ENCODE measurements around the gene CDC42BPA. TPM values are rescaled to one million over a fixed set of nuclear protein-coding genes. Genes with fewer than 3 reads are reported as not detected.

The CDC42BPA gene
- total and polyA plus RNA-seq, 9 of the 15 experiments (the other 6 are each of a cell fraction or from before 2014, with no cell fraction given), result 8.0 to 77.5 (median 52.1) TPM

DNA sequence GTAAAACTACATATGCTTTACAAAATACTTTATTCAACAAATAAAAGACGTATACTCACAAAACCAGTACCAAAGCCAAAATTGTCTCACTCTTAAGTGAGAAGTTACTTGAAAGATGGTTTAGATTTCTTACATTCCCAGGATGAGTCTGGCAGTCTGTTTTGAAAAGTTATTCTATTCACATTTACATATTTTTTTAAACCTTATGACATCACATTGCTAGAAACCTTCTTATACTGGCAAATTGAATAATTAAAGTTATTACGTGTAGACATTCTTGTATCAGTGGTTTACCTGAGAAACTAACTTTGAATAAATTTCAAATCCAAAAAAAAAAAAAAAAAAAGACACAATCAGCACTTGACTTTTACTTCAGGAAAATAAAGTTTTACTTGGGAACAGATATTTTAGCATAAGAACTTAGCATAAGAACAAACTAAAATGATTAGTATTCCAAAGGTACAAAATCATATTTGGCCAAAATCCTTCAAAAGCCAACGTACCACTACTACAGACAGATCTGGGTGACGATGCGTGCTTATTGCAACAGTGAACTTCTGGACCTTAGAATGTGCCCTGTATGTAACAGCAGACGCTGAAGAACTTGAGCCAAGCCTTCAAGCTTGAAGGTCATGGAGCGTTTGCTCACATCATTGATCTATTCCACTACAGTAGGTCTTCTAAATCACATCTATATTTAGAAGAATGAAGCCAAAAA is 2.5 kb downstream of the CDC42BPA start (continued):
- TF ChIP-seq, protein P1, sequence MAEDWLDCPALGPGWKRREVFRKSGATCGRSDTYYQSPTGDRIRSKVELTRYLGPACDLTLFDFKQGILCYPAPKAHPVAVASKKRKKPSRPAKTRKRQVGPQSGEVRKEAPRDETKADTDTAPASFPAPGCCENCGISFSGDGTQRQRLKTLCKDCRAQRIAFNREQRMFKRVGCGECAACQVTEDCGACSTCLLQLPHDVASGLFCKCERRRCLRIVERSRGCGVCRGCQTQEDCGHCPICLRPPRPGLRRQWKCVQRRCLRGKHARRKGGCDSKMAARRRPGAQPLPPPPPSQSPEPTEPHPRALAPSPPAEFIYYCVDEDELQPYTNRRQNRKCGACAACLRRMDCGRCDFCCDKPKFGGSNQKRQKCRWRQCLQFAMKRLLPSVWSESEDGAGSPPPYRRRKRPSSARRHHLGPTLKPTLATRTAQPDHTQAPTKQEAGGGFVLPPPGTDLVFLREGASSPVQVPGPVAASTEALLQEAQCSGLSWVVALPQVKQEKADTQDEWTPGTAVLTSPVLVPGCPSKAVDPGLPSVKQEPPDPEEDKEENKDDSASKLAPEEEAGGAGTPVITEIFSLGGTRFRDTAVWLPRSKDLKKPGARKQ (CRISPR knock-in tag; IDR thresholded peaks at IDR 0.05), result no peak
- TF ChIP-seq TAF15 (IDR thresholded peaks at IDR 0.05; ENCODE audit: low read depth, low read length) (no peak), ZNF184 (CRISPR knock-in tag; IDR thresholded peaks at IDR 0.05) (no peak), IFI16 (CRISPR knock-in tag; IDR thresholded peaks at IDR 0.05) (no peak), RREB1 (CRISPR knock-in tag; IDR thresholded peaks at IDR 0.05) (no peak), KDM1A (IDR thresholded peaks at IDR 0.05) (peak in 1 of 2 experiments; percentile 7; a peak in 1 of 4 replicates), TCF7 (IDR thresholded peaks at IDR 0.05; ENCODE audit: borderline replicate concordance) (no peak), FOXJ2 (tag; IDR thresholded peaks at IDR 0.05) (no peak), ZBTB8A (IDR thresholded peaks at IDR 0.05; ENCODE audit: partially characterized antibody) (no peak), COPS2 (conservative IDR thresholded peaks at IDR 0.05) (no peak), AFF4 (CRISPR knock-in tag; IDR thresholded peaks at IDR 0.05) (no peak)
- TF ChIP-seq, protein P2, sequence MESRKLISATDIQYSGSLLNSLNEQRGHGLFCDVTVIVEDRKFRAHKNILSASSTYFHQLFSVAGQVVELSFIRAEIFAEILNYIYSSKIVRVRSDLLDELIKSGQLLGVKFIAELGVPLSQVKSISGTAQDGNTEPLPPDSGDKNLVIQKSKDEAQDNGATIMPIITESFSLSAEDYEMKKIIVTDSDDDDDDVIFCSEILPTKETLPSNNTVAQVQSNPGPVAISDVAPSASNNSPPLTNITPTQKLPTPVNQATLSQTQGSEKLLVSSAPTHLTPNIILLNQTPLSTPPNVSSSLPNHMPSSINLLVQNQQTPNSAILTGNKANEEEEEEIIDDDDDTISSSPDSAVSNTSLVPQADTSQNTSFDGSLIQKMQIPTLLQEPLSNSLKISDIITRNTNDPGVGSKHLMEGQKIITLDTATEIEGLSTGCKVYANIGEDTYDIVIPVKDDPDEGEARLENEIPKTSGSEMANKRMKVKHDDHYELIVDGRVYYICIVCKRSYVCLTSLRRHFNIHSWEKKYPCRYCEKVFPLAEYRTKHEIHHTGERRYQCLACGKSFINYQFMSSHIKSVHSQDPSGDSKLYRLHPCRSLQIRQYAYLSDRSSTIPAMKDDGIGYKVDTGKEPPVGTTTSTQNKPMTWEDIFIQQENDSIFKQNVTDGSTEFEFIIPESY (CRISPR knock-in tag; IDR thresholded peaks at IDR 0.05), result no peak
